DND-41 (cell line): ENCODE measurements around the gene RGS11.
"Not testable (repeated sequence)": the region's sequence is repeated elsewhere in the genome, so short reads cannot be mapped to it uniquely, and the experiment has no call there.

Experiments
- ATAC-seq: fragments of 200-7000 bp; cut with Tn5 transposase; 3 replicates; pipeline ENCODE4 v1.9.1; 2021; ENCODE audit warnings: low read depth; ENCODE audit not compliant: insufficient read depth
- DNase-seq: peaks from one replicate; pipeline ENCODE4 v3.0.0-alpha.2; 2020
- H2AFZ ChIP-seq: 2 replicates; pipeline ENCODE4 v1.6.0; 2012; ENCODE audit warnings: low read depth, low read length
- H3K27ac ChIP-seq: 2 replicates; pipeline ENCODE4 v1.5.1; 2012; ENCODE audit warnings: low read length, inconsistent platforms
- H3K27me3 ChIP-seq: fragments of 200-600 bp; sonication (generic); 2 replicates; pipeline ENCODE4 v1.6.0; 2012; ENCODE audit warnings: low read length, mild to moderate bottlenecking, inconsistent platforms; ENCODE audit not compliant: insufficient read depth, poor library complexity
- H3K36me3 ChIP-seq: 2 replicates; pipeline ENCODE4 v1.5.1; 2012; ENCODE audit warnings: low read length, inconsistent platforms; ENCODE audit not compliant: insufficient read depth
- H3K4me1 ChIP-seq: 2 replicates; pipeline ENCODE4 v1.5.1; 2012; ENCODE audit warnings: mild to moderate bottlenecking, low read length; ENCODE audit not compliant: insufficient read depth
- H3K4me2 ChIP-seq: 2 replicates; pipeline ENCODE4 v1.6.0; 2012; ENCODE audit warnings: mild to moderate bottlenecking, moderate library complexity, low read length, inconsistent platforms; ENCODE audit not compliant: insufficient read depth
- H3K4me3 ChIP-seq, 2 experiments: fragments of 200-600 bp in 1 of 2; shearing (Covaris generic) in 1 of 2; 2 replicates each; pipeline ENCODE4 v1.5.1; 2012 to 2016; ENCODE audit warnings: inconsistent platforms in 2 of 2, low read length in 2 of 2, mild to moderate bottlenecking in 2 of 2, low read depth in 1 of 2, moderate library complexity in 1 of 2
- H3K79me2 ChIP-seq: 2 replicates; pipeline ENCODE4 v1.6.0; 2012; ENCODE audit warnings: low read length, inconsistent platforms; ENCODE audit not compliant: insufficient read depth
- H3K9ac ChIP-seq: 2 replicates; pipeline ENCODE4 v1.6.0; 2012; ENCODE audit warnings: low read depth, mild to moderate bottlenecking, inconsistent platforms, low read length, moderate library complexity
- H3K9me3 ChIP-seq: 2 replicates; pipeline ENCODE4 v1.5.1; 2012; ENCODE audit warnings: low read length, moderate library complexity, mild to moderate bottlenecking, inconsistent platforms; ENCODE audit not compliant: insufficient read depth, severe bottlenecking
- H4K20me1 ChIP-seq: 2 replicates; pipeline ENCODE4 v1.6.0; 2012; ENCODE audit warnings: low read length; ENCODE audit not compliant: insufficient read depth
- CTCF ChIP-seq: IDR thresholded peaks from 2 replicates; pipeline ENCODE4 v1.5.1; 2012; ENCODE audit warnings: borderline replicate concordance, low read length, moderate library complexity, mild to moderate bottlenecking; ENCODE audit not compliant: poor library complexity, severe bottlenecking; ENCODE audit errors: extremely low read depth
- EZH2 ChIP-seq: IDR thresholded peaks from 3 replicates; pipeline ENCODE4 v1.6.1; 2012; ENCODE audit warnings: borderline replicate concordance, low read depth, mild to moderate bottlenecking, moderate library complexity, low read length, inconsistent platforms; ENCODE audit not compliant: severe bottlenecking

RGS11 gene

GRCh38 chr16:239948-240277 lies 35.8 kb downstream of the RGS11 start:
- peaks cover 39% of the 10 kb centered on the region for H3K79me2 ChIP-seq
- TF ChIP-seq CTCF (no peak), EZH2 (no peak)
- H3K36me3 ChIP-seq: no peaks in the 10 kb centered on the region
- no peak overlapping the region for H3K4me2 ChIP-seq
- no peak overlapping the region for H3K27ac ChIP-seq
- DNase-seq: no peak
- ATAC-seq: no peak
- no peaks in the 10 kb centered on the region for H3K9me3 ChIP-seq
- no peak overlapping the region for H3K9ac ChIP-seq
- no peak overlapping the region for H2AFZ ChIP-seq
- H4K20me1 ChIP-seq: peaks cover 7% of the 10 kb centered on the region; the same call in 1 of the 2 replicates
- H3K27me3 ChIP-seq: no peaks in the 10 kb centered on the region
- H3K4me1 ChIP-seq: peaks cover 9% of the 10 kb centered on the region
- no peak overlapping the region for H3K4me3 ChIP-seq

- TF ChIP-seq EZH2 (no peak), CTCF (peak; percentile 56)
- H3K4me2 ChIP-seq: peak within 1 kb of the TSS; percentile 84
- peaks cover 6% of the 10 kb centered on the region; the same call in 1 of the 2 replicates for H4K20me1 ChIP-seq
- peak; percentile 93 for DNase-seq
- H3K4me1 ChIP-seq: peaks cover 23% of the 10 kb centered on the region
- H3K27ac ChIP-seq: peak within 1 kb of the TSS; percentile 76
- peak within 1 kb of the TSS; percentile 78 for H3K9ac ChIP-seq
- H3K27me3 ChIP-seq: no peaks in the 10 kb centered on the region
- H3K36me3 ChIP-seq: no peaks in the 10 kb centered on the region
- H3K4me3 ChIP-seq: peak within 1 kb of the TSS; percentile 73 to 95
- H3K9me3 ChIP-seq: no peaks in the 10 kb centered on the region
- H2AFZ ChIP-seq: peak within 1 kb of the TSS; percentile 87
- peak; percentile 79 for ATAC-seq
- H3K79me2 ChIP-seq: peaks cover 27% of the 10 kb centered on the region
Measured at GRCh38 chr16:234468-235305, 41.1 kb downstream of the RGS11 start, which contains the start of gene FAM234A. TSS of gene FAM234A (plus strand) at chr16:234821. CDS start at chr16:254414, 19,593 bp downstream.

- Histone ChIP-seq H3K36me3 (peaks cover 24% of the 10 kb centered on the region), H4K20me1 (peaks cover 34% of the 10 kb centered on the region), H3K4me2 (no peak overlapping the region), H3K27ac (no peak overlapping the region), H3K79me2 (peaks cover 44% of the 10 kb centered on the region), H2AFZ (no peak overlapping the region), H3K9me3 (no peaks in the 10 kb centered on the region), H3K27me3 (no peaks in the 10 kb centered on the region), H3K4me3 (no peak overlapping the region), H3K4me1 (peaks cover 46% of the 10 kb centered on the region), H3K9ac (no peak overlapping the region)
- DNase-seq (no peak), ATAC-seq (no peak)
- TF ChIP-seq EZH2 (no peak), CTCF (no peak)
Measured at GRCh38 chr16:230949-231348, 44.8 kb downstream of the RGS11 start.

GRCh38 chr16:230351-230750 lies 45.4 kb downstream of the RGS11 start:
- H3K4me1 ChIP-seq: peaks cover 40% of the 10 kb centered on the region
- not testable (repeated sequence) for H2AFZ ChIP-seq, H3K9ac ChIP-seq, H3K27me3 ChIP-seq, H3K9me3 ChIP-seq, ATAC-seq, H3K4me3 ChIP-seq, H3K4me2 ChIP-seq, H3K27ac ChIP-seq, DNase-seq
- H3K36me3 ChIP-seq: peaks cover 29% of the 10 kb centered on the region
- H4K20me1 ChIP-seq: peaks cover 36% of the 10 kb centered on the region
- H3K79me2 ChIP-seq: peaks cover 43% of the 10 kb centered on the region
